Smooth muscle cell (in vitro differentiated cells): Measurements from ENCODE around the gene PAGE4. TPM values are rescaled to one million over a fixed set of nuclear protein-coding genes. Genes with fewer than 3 reads are reported as not detected.

ENCODE experiments used
- DNase-seq: peaks from one replicate; lab custom pipeline; 2025; ENCODE audit not compliant: unreplicated experiment; lab: John Stamatoyannopoulos, UW
- H2AFZ ChIP-seq: fragments of 200-600 bp; sonication (generic); 2 replicates; pipeline ENCODE4 v1.6.0; 2016; ENCODE audit warnings: antibody characterized with exemption, low read depth, mild to moderate bottlenecking
- H3F3A ChIP-seq: fragments of 200-600 bp; sonication (generic); 2 replicates; pipeline ENCODE4 v1.6.0; 2017; ENCODE audit warnings: antibody characterized with exemption, low read depth
- H3K27ac ChIP-seq: fragments of 200-600 bp; sonication (generic); 2 replicates; pipeline ENCODE4 v1.5.1; 2016; ENCODE audit warnings: low read depth, mild to moderate bottlenecking
- H3K27me3 ChIP-seq: fragments of 200-600 bp; sonication (generic); 2 replicates; pipeline ENCODE4 v1.6.1; 2016; ENCODE audit warnings: low read depth, mild to moderate bottlenecking
- H3K36me3 ChIP-seq: fragments of 200-600 bp; sonication (generic); 2 replicates; pipeline ENCODE4 v1.5.1; 2016; ENCODE audit warnings: low read depth
- H3K4me1 ChIP-seq: fragments of 200-600 bp; sonication (generic); 2 replicates; pipeline ENCODE4 v1.5.1; 2016; ENCODE audit warnings: low read depth
- H3K4me2 ChIP-seq: fragments of 200-600 bp; sonication (generic); 2 replicates; pipeline ENCODE4 v1.6.0; 2016; ENCODE audit warnings: mild to moderate bottlenecking
- H3K4me3 ChIP-seq: fragments of 200-600 bp; sonication (generic); 2 replicates; pipeline ENCODE4 v1.5.1; 2016; ENCODE audit warnings: mild to moderate bottlenecking
- H3K79me2 ChIP-seq: fragments of 200-600 bp; sonication (generic); 2 replicates; pipeline ENCODE4 v1.6.0; 2016; ENCODE audit warnings: low read depth, mild to moderate bottlenecking
- H3K9ac ChIP-seq: fragments of 200-600 bp; sonication (generic); 2 replicates; pipeline ENCODE4 v1.6.0; 2016; ENCODE audit warnings: low read depth
- H3K9me3 ChIP-seq: fragments of 200-600 bp; sonication (generic); replicated peaks from 2 replicates; pipeline ENCODE4 v1.5.1; 2016; ENCODE audit warnings: low read depth
- H4K20me1 ChIP-seq: fragments of 200-600 bp; sonication (generic); 2 replicates; pipeline ENCODE4 v1.6.0; 2016; ENCODE audit warnings: low read depth
- CTCF ChIP-seq: fragments of 200-600 bp; sonication (generic); IDR thresholded peaks from 2 replicates; pipeline ENCODE4 v1.5.1; 2017; ENCODE audit warnings: borderline replicate concordance, mild to moderate bottlenecking, antibody characterized with exemption; ENCODE audit not compliant: insufficient read depth, poor library complexity, severe bottlenecking
- WGBS: methylation state at CpG from one replicate; pipeline ENCODE4 v1.1.7; 2016; ENCODE audit warnings: low lambda C conversion rate; 5-methylcytosine and 5-hydroxymethylcytosine counted together
- polyA plus RNA-seq: library from polyadenylated mRNA; unstranded; fragments of >200 nt; fragmentation: Nextera tagmentation; extraction: Ambion mirVana; gene quantifications from 2 replicates; pipeline ENCODE4 v1.2.1, GENCODE V29; 2016
- total RNA-seq: library from RNA; depleted of rRNA; stranded (reverse); fragments of >200 nt; gene quantifications from 2 replicates; pipeline ENCODE4 v1.2.3, GENCODE V29; 2014

PAGE4 gene
- total and polyA plus RNA-seq, 2 experiments from 2014 or later: not detected

DNA sequence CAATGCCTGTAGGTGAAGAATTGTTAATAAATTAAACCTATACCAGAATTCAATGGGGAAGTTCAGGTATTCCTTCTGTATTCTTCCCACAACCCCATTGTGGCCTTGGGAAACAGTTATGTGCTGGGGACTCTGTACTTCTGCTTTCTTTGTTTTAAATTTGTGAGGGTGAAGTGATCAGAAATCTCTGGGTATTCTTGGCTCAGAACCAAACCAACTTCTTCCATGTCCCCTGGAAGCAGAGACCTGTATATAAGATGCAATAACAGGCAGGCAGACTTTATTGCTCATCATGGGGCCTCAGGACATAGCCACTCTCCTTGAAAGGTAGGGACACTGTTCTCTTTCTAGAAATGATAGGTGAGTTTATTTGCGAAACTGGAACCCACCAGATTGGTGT lies 30.4 kb downstream of the PAGE4 start:
- Histone ChIP-seq H3K4me2 (no peak overlapping the region), H3K36me3 (no peaks in the 10 kb centered on the region), H3K27ac (no peak overlapping the region), H3K79me2 (no peaks in the 10 kb centered on the region), H2AFZ (no peak overlapping the region), H3K4me3 (no peak overlapping the region), H3K9me3 (no peaks in the 10 kb centered on the region), H3K4me1 (no peaks in the 10 kb centered on the region), H3K9ac (no peak overlapping the region), H4K20me1 (no peaks in the 10 kb centered on the region), H3K27me3 (no peaks in the 10 kb centered on the region), H3F3A (no peaks in the 10 kb centered on the region)
- WGBS: 97% methylated on average over 1 of the region's 1 CpG
- DNase-seq: no peak
- no peak for TF ChIP-seq CTCF

GRCh38 chrX:49860867-49861535 lies 31.9 kb downstream of the PAGE4 start:
- no peaks in the 10 kb centered on the region for H3K79me2 ChIP-seq
- no peak overlapping the region for H3K4me2 ChIP-seq
- no peak overlapping the region for H3K9ac ChIP-seq

DNA sequence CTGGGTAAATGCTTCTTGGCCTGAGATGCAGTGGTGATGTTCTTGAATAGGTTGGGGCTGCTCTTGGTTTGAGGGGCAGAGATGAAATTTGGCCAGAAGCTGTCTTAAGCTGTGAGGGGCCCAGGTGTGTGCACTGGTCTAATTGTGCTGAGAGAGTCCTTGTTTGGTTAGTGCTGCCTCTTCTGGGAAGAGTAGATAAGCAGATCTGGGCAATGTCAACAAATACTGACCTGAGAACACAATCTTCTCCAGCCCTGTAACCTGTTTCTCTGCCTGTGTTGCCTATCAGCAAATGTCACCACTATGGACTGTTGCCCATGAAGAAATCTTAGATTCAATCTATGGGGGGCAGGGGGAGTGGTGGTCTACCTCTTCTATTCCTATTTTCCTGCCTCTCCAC lies 33.0 kb downstream of the PAGE4 start:
- H2AFZ ChIP-seq: no peak overlapping the region
- H3K36me3 ChIP-seq: no peaks in the 10 kb centered on the region
- no peak for DNase-seq
- H3K4me1 ChIP-seq: no peaks in the 10 kb centered on the region
- H3K4me2 ChIP-seq: no peak overlapping the region
- H3K9me3 ChIP-seq: no peaks in the 10 kb centered on the region
- H3F3A ChIP-seq: no peaks in the 10 kb centered on the region
- no peak overlapping the region for H3K4me3 ChIP-seq
- no peak overlapping the region for H3K9ac ChIP-seq
- H3K27me3 ChIP-seq: no peaks in the 10 kb centered on the region
- H3K27ac ChIP-seq: no peak overlapping the region
- H3K79me2 ChIP-seq: no peaks in the 10 kb centered on the region
- no peaks in the 10 kb centered on the region for H4K20me1 ChIP-seq
- no peak for TF ChIP-seq CTCF

More at GRCh38 chrX:49860867-49861535, 31.9 kb downstream of the PAGE4 start:
- Histone ChIP-seq H3K36me3 (no peaks in the 10 kb centered on the region), H3K4me1 (no peaks in the 10 kb centered on the region), H2AFZ (no peak overlapping the region), H3F3A (no peaks in the 10 kb centered on the region), H3K4me3 (no peak overlapping the region), H3K9me3 (no peaks in the 10 kb centered on the region), H3K27me3 (no peaks in the 10 kb centered on the region), H3K27ac (no peak overlapping the region), H4K20me1 (no peaks in the 10 kb centered on the region)
- 61% methylated on average over 2 of the region's 2 CpGs for WGBS
- DNase-seq: no peak
- no peak for TF ChIP-seq CTCF

DNA sequence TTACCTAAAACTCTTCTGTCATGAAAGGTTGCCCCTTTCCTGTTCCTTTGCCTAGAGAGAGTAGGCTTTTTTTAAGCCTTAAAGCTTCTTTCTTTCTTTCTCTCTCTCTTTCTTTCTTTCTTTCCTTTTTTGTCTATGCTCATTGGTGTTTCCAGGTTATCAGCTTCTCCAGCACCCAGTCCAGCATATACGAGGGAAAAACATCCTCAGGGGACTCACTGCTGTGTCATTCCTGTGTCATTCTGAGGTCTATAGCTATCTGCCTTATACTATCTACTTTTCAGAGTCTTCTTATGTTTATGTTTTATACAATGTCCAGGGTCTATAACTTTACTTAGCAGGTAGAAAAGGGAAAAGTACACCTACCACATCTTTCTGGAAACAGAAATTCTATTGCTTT lies 39.6 kb downstream of the PAGE4 start:
- Histone ChIP-seq H2AFZ (no peak overlapping the region), H3F3A (no peaks in the 10 kb centered on the region), H3K36me3 (no peaks in the 10 kb centered on the region), H3K4me3 (no peak overlapping the region), H3K4me1 (no peaks in the 10 kb centered on the region), H3K9ac (no peak overlapping the region), H3K4me2 (no peak overlapping the region), H3K27ac (no peak overlapping the region), H3K9me3 (no peaks in the 10 kb centered on the region), H3K79me2 (no peaks in the 10 kb centered on the region), H3K27me3 (no peaks in the 10 kb centered on the region), H4K20me1 (no peaks in the 10 kb centered on the region)
- no peak for TF ChIP-seq CTCF
- DNase-seq: no peak
- 48% methylated on average over 1 of the region's 1 CpG for WGBS
